ENCODE data around the gene KNSTRN.

DNA sequence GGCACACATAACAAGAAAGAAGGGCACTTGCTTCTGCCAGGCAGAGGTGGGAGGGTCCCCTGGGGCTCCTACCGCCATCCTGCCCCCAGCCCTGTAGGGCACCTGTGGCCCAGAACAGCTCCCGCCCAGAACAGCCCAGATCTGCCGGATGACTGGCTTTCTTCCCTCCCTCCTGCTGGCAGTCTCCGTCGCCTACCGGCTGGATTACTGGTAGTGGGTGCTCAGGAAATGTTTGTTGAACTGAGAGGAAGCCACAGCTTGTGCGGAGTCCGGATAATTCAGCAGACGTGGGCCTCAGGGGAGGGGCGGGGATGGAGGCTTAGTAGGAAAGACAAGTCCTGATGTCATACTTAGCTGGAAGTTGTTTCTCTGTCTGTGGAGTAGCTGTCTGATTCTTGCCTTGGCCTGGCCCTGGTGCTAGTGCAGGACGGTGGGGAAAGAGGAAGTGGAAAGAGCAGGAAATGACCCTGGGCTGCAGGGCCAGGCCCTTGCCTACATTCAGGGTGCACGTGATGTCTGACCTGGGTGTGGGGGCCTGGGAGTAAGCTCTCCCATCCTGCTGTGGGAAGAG lies 48.5 kb upstream of the KNSTRN start:
- TF ChIP-seq, protein P1, sequence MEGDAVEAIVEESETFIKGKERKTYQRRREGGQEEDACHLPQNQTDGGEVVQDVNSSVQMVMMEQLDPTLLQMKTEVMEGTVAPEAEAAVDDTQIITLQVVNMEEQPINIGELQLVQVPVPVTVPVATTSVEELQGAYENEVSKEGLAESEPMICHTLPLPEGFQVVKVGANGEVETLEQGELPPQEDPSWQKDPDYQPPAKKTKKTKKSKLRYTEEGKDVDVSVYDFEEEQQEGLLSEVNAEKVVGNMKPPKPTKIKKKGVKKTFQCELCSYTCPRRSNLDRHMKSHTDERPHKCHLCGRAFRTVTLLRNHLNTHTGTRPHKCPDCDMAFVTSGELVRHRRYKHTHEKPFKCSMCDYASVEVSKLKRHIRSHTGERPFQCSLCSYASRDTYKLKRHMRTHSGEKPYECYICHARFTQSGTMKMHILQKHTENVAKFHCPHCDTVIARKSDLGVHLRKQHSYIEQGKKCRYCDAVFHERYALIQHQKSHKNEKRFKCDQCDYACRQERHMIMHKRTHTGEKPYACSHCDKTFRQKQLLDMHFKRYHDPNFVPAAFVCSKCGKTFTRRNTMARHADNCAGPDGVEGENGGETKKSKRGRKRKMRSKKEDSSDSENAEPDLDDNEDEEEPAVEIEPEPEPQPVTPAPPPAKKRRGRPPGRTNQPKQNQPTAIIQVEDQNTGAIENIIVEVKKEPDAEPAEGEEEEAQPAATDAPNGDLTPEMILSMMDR (IDR thresholded peaks at IDR 0.05 in 8 of 11, conservative IDR thresholded peaks at IDR 0.05 in 3 of 11): peak in 1 of 11 experiments; percentile 19
- TF ChIP-seq POLR2AphosphoS5 (IDR thresholded peaks at IDR 0.05): peak; percentile 63 to 84 (median 68)
- TF ChIP-seq POLR2A (IDR thresholded peaks at IDR 0.05): peak in 1 of 3 donors; percentile 10

Measured in spleen (tissue), 7 donors.